GM21717 (cell line): ENCODE measurements around the gene CIB4.

Source experiments
- ATAC-seq: cut with Tn5 transposase; IDR thresholded peaks from one replicate; pipeline ENCODE4 v1.9.1; 2021; ENCODE audit warnings: mild to moderate bottlenecking, moderate library complexity; ENCODE audit not compliant: unreplicated experiment

CIB4 gene

GRCh38 chr2:26623541-26624495 lies 17.3 kb downstream of the CIB4 start:
- no peak for ATAC-seq

- no peak for ATAC-seq
Measured at GRCh38 chr2:26621469-26622199, 19.5 kb downstream of the CIB4 start.

DNA sequence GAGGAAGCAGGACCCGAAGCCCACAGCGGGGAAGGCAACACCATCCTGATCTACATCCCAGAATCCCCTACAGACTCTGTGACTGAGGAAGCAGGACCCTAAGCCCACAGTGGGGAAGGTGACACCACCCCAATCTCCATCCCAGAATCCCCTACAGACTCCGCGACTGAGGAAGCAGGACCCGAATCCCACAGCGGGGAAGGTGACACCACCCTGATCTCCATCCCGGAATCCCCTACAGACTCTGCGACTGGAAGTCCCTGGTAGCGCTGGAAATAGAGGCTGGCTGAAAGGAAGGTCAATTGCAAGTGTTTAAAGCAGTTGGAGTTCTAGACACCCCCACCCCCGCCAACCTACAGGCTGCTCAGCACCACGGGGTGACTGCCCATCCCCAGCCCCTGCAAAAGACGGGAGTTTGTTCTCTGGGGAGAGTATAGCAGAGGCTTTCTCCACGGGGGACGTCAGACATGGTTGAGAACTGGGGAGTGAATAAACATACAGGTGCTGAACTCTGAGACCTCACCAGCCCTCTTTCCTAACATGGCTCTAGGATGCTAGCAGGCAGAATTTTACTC lies 21.0 kb downstream of the CIB4 start:
- no peak for ATAC-seq

GRCh38 chr2:26619521-26619951 lies 21.6 kb downstream of the CIB4 start:
- ATAC-seq, result no peak

- ATAC-seq, result no peak
Measured at GRCh38 chr2:26619096-26619495, 22.1 kb downstream of the CIB4 start.

GRCh38 chr2:26618611-26619010 lies 22.6 kb downstream of the CIB4 start:
- no peak for ATAC-seq

DNA sequence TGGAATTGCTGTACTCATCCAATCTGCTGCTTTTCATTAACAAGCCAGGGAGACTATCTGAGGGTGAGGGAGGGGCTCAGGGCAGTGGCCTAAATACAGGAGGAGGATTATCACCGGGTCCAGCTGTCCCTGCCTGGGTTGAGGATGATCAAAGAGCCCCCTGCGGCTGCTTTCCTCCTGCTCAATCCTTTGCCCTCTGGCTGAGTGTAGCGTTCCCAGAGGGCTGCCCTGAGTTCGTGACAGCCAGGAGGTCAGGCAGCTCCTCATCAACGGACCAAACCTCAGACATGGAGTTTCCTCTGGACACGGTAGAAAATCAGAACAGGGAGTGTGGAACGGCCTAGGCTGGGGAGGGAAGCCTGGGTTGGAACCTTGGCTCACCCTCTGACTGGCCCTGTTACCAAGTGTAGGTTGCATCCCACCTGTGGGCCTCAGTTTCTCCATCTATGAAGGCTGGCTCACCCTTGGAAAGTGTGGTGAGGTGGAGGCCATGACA lies 23.5 kb downstream of the CIB4 start:
- ATAC-seq, result no peak

DNA sequence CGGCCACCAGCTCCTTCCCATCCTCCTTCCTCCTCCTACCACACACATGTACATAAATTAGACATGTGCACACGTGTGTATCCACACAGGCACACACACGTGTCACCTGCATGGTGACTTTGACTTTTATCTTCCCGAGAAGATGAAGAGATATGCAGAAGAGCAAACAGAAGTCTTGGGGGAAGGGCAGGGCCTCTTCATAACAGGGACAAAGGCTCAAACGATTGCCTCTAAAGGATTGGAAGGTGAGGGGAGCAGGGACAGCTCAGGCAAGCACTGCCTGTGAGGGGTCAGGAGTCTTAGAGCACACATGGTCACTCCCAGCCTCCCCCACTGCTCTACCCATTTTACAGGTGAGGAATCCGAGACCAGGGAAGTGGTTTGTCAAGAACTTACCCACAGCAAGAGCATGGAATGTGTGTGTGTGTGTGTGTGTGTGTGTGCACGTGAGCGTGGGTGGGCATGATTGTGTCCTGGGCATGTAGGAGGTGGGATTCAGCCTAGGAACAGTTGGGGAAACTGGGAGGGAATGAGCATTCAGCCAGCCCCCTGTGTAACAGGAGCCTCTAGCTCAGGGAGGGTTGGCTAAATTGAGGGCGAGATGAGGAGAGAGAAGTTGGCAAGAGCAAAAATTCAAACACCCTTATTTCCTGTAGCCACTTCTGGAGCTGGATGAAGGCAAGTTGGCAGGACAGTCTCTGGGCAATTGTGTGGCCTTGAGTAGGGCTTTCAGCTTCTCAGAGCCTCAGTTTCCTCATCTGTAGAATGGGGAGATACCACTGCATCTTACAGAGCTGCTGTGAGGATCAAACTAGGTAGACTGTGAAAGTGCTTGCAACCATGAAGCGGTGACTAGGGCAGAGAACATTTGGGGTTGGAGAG lies 24.2 kb downstream of the CIB4 start:
- ATAC-seq, result no peak

DNA sequence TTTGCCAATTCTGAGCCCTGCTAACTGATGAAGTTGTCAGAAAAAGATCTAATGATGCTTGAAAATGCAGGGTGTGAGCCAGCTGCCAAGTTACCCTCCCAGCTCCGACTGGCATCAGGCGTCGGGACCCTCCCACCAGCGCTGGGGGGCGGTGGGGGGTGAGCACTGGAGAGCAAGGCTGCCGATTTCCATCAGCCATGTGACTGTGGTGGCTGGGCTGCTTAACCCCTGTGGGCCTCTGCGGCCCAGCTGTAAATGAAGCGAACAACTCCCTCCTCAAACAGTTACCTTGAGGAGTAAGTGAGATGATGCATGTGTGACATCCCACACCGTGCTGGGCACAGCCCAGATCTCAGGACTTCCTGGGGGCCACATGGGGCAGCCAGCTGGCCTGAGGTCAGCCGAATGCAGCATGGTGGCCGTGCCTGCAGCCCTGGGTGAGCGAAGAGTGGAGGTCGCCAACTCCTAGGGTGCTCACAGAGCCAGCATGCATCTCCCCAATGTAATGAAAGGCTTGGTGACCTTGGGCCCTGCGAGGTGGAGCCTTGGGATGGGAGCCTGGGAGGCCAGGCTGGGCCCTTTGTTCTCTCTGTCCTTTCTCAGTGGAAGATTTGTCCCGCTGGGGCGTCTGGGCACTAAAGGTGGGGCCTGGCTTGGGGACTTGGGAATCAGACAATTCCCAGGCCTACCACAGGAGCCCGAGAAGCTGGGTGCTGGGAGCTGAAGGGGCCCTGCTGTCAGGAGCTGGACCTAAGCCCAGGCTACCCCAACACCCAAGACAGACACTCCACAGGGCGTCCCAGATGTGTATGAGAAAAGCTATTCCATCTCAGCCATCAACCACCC lies 25.1 kb downstream of the CIB4 start:
- ATAC-seq, result no peak

GRCh38 chr2:26615336-26615859 lies 25.8 kb downstream of the CIB4 start:
- no peak for ATAC-seq

- ATAC-seq, result no peak
Measured at GRCh38 chr2:26614216-26615138, 26.7 kb downstream of the CIB4 start.

GRCh38 chr2:26613241-26614215 lies 27.6 kb downstream of the CIB4 start:
- ATAC-seq, result no peak

- ATAC-seq, result no peak
Measured at GRCh38 chr2:26612522-26613240, 28.5 kb downstream of the CIB4 start.

DNA sequence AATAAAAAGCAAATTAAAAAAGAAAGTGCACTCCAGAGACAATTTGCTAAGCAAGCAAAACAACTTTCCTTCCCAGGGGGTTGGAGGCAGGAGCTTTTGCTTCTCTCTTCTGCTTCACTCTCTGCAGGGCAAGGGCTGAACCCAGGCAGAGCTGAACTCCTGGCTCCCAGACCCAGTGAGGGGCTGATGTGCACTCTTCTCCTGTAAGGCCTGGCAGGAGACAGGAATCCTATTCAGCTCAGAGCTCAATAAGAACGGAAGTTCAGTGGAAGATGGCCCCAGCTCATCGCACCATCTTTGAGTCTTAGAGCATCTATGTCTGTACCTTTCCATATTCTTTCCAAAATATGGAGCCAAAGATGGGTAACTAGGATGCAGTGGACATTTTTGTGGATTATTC lies 29.1 kb downstream of the CIB4 start:
- no peak for ATAC-seq

DNA sequence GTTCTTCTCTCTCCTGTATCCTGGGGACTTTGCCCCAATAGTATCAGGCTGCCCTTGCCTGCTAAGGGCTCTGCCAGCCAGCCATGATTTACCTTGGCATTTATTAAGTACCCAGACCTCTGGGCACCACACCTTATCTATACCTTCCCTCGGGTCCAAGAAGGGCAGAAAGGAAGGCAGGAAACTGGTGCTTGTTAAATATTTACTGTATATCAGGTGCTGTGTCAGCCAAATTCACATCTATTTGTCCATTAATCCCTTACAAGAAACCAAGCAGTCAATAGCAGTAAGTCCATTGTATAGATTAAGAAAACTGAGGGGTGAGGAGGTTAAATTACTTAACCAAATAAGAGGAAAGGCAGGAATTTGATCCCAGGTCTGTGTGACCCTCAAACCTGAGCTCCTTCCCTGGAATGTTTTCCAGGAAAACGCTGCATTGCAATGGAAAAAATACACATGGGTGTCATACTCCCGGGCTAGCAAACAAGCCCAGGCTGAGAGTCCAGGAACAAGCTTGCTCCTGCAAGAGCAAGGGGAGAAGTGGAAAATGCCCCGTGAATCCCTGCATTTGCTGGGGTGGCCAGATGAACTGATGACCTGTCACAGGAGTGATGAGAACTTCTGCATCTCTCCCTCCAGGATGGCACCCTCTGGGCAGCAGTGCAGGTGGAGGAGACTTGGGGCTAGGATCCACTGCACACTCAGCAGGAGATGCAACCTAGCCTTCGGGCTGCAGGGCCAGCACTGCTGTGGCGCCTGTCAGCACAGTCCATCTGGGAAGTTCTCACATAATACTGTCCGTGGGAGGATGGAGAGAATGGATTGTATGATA lies 30.4 kb downstream of the CIB4 start:
- no peak for ATAC-seq
